NCI-H1694 treated with DMSO at 0.1 percent for 48 hours (cell line): ENCODE data around the gene ATXN7L3.

Source experiments
- DNase-seq: peaks from one replicate; lab custom pipeline; 2025; lab: John Stamatoyannopoulos, UW

The ATXN7L3 gene

GRCh38 chr17:44200478-44201155 is 933 bp upstream of the ATXN7L3 start:
- no peak for DNase-seq

DNA sequence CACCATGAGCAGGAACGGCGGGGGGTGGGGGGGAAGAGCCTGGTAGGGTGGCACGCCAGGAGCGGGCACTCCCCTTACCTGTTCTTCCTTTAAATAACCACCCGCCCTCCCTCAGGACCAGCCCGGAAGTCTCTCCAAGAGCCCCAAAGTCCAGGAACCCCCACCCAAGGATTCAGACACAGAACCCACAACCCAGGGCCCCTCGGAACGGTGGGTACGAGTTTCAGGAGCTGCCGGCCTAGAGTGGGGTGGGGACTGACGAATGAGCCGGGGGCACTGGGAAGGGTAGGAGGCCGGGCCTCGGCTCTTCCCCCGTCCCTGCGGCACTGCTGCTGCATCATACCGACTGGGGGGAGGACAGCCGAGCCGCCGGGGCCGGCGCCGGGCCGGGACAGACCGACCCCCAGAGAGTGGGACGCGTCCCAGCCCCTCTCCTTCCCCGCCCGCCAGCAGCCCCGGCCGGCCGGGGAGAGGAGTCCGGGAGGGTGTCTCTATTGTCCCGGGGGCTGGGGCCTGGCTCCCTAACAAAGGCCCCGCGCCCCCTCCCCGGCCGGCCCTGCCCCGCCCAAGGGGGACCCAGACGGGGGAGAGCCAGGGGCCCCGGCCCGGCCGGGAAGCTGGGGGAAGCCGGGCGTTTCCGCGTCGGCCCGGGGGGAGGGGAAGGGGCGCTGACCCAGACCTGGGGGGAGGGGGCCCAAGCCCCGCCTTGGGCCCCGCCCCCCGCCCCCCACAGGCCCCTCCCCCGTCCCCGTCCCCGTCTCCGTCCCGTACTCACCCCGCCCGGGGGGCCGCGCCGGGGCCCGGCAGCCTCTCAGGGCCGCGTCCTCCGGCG is 747 bp downstream of the ATXN7L3 start:
- peak; percentile 18 for DNase-seq

GRCh38 chr17:44197980-44198720 is 1.5 kb downstream of the ATXN7L3 start:
- no peak for DNase-seq

- DNase-seq, result no peak
Observed at GRCh38 chr17:44197107-44197506, 2.6 kb downstream of the ATXN7L3 start.

DNA sequence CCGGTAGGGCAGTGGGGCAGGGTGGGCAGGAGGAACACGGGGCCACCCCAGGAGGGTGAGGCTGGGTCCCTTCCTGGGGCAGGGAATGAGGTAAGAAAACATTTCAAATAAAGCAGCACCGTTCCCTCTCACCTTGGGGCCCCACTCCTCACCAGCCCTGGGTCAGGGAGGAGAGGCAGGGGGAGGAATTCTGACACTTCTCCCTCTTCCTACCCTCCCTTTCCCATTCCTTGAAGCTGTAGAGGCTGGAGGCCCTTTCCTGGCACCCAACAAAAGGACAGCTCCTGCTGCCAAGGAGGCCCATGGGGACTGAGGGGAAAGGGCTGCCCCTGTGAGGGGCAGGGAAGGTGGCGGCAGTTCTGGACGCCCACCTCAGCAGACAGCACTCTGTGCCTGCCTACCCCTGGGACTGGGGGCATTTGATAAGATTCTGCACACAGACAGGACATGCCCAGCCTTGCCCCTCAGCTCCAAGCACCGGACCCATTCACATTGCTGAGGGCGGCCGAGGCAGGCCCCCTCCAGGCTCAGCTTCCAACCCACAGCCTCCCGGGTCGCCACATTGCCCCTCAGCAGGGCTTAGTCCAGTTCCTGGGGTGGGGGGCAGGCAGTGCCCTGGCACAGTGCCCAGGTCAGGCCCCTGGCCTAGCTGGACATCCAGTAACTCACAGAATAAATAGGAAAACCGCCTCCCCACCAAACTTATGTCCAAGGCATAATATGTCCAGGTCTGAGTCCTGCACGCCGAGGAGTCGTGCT is 6.2 kb downstream of the ATXN7L3 start:
- no peak for DNase-seq

GRCh38 chr17:44192750-44193149 is 6.9 kb downstream of the ATXN7L3 start:
- no peak for DNase-seq

DNA sequence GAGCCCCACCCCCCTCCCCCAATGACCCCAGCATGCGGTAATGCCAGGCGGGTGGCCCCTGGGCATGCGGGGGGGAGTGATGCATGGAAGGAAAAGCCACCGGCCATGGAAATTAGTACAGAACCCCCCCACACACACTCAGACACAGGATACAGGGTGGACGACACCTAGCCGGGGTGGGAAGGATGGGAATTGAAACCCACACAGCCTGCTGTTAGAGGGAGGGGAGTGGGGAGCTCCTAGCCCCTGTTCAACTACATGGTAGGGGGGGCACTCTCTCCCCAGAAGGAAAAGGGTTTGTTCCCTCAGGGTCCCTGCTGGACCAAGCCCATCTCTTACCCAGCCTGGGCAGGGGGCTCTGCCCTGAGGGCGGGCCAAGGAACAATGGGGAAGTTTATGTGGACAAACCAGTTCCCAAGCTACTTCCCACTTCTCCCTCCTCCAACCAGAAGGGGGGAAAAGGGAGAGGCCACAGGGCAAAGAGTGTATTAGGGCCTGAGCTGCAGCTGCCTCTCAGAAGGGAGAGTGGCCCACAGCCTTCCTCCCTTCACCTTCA is 7.7 kb downstream of the ATXN7L3 start:
- DNase-seq, result no peak

DNA sequence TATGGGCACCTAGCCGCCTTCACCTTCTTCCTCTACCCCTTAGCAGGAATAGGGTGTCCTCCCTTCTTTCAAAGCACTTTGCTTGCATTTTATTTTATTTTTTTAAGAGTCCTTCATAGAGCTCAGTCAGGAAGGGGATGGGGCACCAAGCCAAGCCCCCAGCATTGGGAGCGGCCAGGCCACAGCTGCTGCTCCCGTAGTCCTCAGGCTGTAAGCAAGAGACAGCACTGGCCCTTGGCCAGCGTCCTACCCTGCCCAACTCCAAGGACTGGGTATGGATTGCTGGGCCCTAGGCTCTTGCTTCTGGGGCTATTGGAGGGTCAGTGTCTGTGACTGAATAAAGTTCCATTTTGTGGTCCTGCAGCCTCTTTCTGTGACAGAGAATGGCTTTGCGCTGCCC is 8.3 kb downstream of the ATXN7L3 start:
- no peak for DNase-seq

DNA sequence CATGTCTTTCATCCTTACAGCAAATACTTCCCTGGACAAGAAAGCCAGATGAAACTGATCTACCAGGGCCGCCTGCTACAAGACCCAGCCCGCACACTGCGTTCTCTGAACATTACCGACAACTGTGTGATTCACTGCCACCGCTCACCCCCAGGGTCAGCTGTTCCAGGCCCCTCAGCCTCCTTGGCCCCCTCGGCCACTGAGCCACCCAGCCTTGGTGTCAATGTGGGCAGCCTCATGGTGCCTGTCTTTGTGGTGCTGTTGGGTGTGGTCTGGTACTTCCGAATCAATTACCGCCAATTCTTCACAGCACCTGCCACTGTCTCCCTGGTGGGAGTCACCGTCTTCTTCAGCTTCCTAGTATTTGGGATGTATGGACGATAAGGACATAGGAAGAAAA is 9.2 kb downstream of the ATXN7L3 start:
- no peak for DNase-seq

DNA sequence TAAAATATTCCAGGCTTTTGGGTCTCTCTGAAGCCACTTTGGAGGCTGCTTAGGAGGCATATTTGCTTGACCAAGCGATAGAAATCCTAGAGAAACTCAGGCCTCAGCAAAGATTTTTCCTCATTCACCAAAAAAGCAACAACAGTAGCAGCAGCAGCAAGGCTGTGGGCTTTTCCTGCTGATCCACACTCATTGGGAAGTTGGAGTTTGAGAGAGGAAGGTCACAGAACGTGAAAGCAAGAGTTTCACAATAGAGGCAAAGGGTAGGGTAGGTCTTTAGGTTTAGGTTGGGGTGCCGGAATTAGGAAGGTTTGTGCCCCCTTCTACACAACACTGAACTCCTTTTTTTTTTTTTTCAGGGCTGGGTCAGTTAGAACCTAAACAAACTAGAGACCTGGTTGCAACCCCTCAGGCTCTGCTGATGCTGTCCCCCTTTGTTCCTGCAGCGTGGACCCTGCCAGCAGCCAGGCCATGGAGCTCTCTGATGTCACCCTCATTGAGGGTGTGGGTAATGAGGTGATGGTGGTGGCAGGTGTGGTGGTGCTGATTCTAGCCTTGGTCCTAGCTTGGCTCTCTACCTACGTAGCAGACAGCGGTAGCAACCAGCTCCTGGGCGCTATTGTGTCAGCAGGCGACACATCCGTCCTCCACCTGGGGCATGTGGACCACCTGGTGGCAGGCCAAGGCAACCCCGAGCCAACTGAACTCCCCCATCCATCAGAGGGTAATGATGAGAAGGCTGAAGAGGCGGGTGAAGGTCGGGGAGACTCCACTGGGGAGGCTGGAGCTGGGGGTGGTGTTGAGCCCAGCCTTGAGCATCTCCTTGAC is 10.9 kb downstream of the ATXN7L3 start:
- no peak for DNase-seq

GRCh38 chr17:44187131-44187899 is 12.4 kb downstream of the ATXN7L3 start:
- DNase-seq, result no peak

DNA sequence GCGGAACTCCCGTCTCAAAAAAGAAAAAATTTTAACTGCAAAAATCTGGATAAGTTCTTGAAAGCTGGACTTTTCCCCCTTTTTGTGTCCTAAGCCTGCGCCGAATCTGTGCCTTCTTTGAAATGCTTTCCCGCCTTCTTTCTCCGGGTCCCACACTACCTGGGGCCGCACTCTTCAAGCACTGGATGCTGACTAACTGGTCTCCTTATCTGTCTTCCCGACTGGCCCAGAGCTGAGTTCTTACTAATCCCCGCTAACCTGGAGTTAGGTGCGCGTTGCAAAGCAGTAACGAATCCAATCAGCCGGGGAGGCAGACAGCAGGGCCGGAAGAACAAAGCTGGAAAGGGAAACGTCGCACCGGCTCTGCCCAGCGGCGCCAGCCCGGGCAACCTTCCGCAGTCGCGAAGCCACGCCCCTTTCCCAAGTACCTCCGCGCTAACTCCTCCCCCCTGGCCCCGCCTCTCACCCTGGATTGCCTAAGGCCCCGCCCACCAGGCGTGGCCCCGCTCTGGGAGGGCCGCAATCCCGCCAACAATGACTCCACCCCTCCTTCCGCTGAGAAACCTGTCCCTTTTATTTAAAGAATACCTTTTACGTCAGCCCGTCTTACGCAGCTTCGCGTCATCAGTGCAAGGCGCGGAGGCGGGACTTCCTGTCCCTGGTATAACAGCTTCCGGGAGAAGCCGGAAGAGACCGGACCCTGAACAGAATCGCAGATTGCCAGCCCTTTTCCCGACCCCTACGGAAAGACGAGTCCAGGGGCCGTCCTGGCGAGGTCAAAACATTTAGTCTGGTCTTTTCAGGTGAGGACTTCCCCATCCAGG is 13.2 kb downstream of the ATXN7L3 start, which contains the start of gene TMUB2:
TMUB2 (plus strand) TSS at position 666 of the 824 bp plus-strand sequence. CDS start 737 bp downstream, outside the sequence.
- peak; percentile 99 for DNase-seq

DNA sequence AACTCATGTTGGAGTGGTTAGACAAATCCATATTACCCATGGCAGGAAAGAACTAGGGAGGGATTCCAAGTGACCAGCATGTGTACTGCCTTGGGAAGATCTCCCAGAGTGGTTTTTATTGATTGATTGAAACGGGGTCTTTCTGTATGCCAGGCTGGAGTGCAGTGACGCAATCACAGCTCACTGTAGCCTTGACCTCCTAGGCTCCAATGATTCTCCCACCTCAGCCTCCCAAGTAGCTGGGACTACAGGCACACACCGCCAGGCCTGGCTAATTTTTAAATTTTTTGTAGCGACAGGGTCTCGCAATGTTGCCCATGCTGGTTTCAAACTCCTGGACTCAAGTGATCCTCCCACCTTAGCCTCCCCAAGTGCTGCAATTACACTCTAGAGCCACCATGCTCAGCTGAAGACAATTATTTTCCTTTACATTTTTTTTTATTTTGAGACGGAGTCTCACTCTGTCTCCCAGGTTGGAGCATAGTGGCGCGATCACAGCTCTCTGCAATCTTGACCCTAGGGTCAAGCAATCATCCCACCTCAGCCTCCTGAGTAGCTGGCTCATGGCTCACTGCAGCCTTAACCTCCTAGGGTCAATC is 15.4 kb downstream of the ATXN7L3 start:
- DNase-seq, result no peak

DNA sequence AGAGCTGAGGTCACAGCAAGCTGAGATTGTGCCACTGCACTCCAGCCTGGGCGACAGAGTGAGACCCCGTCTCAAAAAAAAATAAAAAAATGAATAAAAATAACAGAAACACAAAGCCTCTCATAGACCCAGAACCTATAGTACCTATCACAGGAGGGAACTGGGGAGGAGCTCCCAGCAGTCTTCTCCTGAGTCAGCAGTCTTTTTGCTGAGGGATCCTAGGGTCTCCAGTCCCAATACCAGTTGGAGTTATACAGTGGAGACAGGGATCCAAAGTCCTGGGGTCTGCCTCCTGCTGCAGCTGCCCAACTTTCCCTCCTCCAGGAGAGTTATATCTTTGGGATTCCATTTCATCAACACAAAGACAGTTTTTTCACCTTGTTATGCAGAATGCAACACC is 16.7 kb downstream of the ATXN7L3 start:
- no peak for DNase-seq

- no peak for DNase-seq
Observed at GRCh38 chr17:44178133-44178532, 21.6 kb downstream of the ATXN7L3 start.

- DNase-seq, result no peak
Observed at GRCh38 chr17:44177640-44178039, 22.0 kb downstream of the ATXN7L3 start.

- DNase-seq, result no peak
Observed at GRCh38 chr17:44176671-44177501, 22.8 kb downstream of the ATXN7L3 start.

DNA sequence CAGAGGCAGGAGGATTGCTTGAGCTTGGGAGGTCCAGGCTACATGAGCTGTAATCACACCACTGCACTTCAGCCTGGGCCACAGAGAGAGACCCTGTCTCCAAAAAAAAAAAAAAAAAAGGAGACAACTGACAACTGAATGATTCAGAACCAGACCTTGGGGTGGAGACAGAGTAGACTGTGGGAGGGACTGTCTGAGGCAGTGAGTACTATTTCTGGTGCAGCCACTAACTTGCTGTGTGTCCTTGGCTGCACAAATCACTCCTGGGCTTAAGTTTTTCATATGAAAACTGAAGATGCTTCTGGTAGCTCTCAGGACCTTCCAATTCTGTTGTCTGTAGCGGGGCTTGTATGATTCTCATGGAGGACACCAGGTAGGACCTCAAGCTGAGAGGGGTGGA is 23.4 kb downstream of the ATXN7L3 start:
- no peak for DNase-seq
